H9 (cell line): Measurements from ENCODE around the gene YIPF1. TPM values are rescaled to one million over a fixed set of nuclear protein-coding genes. Genes with fewer than 3 reads are reported as not detected.

ENCODE experiments used
- DNase-seq: peaks from one replicate; pipeline ENCODE4 v3.0.0-alpha.2; 2017
- H2AFZ ChIP-seq: one replicate; pipeline ENCODE4 v1.6.1; 2013; ENCODE audit warnings: mild to moderate bottlenecking, low read length, control low read depth, moderate library complexity
- H2AK5ac ChIP-seq: 2 replicates; pipeline ENCODE4 v1.6.1; 2013; ENCODE audit warnings: low read length, control low read depth, mixed read lengths; ENCODE audit not compliant: insufficient read length
- H2BK120ac ChIP-seq: one replicate; pipeline ENCODE4 v1.6.1; 2013; ENCODE audit warnings: low read depth, mild to moderate bottlenecking, low read length, control low read depth, inconsistent platforms; ENCODE audit not compliant: poor library complexity, severe bottlenecking
- H2BK12ac ChIP-seq: 2 replicates; pipeline ENCODE4 v1.6.1; 2013; ENCODE audit warnings: low read length, control low read depth, mixed read lengths, low read depth; ENCODE audit not compliant: insufficient read length
- H2BK15ac ChIP-seq: 2 replicates; pipeline ENCODE4 v1.6.1; 2013; ENCODE audit warnings: low read depth, low read length, control low read depth
- H2BK20ac ChIP-seq: one replicate; pipeline ENCODE4 v1.6.1; 2013; ENCODE audit warnings: low read depth, mild to moderate bottlenecking, low read length, control low read depth, inconsistent platforms; ENCODE audit not compliant: poor library complexity, severe bottlenecking
- H2BK5ac ChIP-seq: 2 replicates; pipeline ENCODE4 v1.6.1; 2013; ENCODE audit warnings: low read length, control low read depth, mixed read lengths; ENCODE audit not compliant: insufficient read length
- H3K14ac ChIP-seq: 2 replicates; pipeline ENCODE4 v1.6.1; 2013; ENCODE audit warnings: low read length, control low read depth; ENCODE audit not compliant: insufficient read depth
- H3K18ac ChIP-seq: 2 replicates; pipeline ENCODE4 v1.6.1; 2013; ENCODE audit warnings: low read depth, mild to moderate bottlenecking, mixed read lengths, low read length, control low read depth; ENCODE audit not compliant: insufficient read length
- H3K23ac ChIP-seq: 2 replicates; pipeline ENCODE4 v1.6.1; 2013; ENCODE audit warnings: low read length, control low read depth, mixed read lengths, low read depth; ENCODE audit not compliant: insufficient read length
- H3K23me2 ChIP-seq: 2 replicates; pipeline ENCODE4 v1.6.1; 2013; ENCODE audit warnings: low read depth, mild to moderate bottlenecking, mixed read lengths, low read length, control low read depth; ENCODE audit not compliant: insufficient read length, poor library complexity, severe bottlenecking
- H3K27ac ChIP-seq: 2 replicates; pipeline ENCODE4 v1.5.1; 2013; ENCODE audit warnings: low read length, control low read depth, mixed read lengths, low read depth; ENCODE audit not compliant: insufficient read length
- H3K27me3 ChIP-seq: 2 replicates; pipeline ENCODE4 v1.6.1; 2013; ENCODE audit warnings: low read length, control low read depth, inconsistent platforms; ENCODE audit not compliant: insufficient read depth
- H3K4ac ChIP-seq: 2 replicates; pipeline ENCODE4 v1.6.1; 2013; ENCODE audit warnings: low read depth, mild to moderate bottlenecking, control low read depth, inconsistent platforms, low read length, moderate library complexity
- H3K4me1 ChIP-seq: 2 replicates; pipeline ENCODE4 v1.6.1; 2013; ENCODE audit warnings: low read length, control low read depth, inconsistent platforms; ENCODE audit not compliant: insufficient read depth
- H3K4me2 ChIP-seq: 2 replicates; pipeline ENCODE4 v1.6.1; 2013; ENCODE audit warnings: low read length, control low read depth, mixed read lengths; ENCODE audit not compliant: insufficient read length, insufficient read depth
- H3K56ac ChIP-seq: 2 replicates; pipeline ENCODE4 v1.6.1; 2013; ENCODE audit warnings: low read depth, mild to moderate bottlenecking, mixed read lengths, low read length, control low read depth; ENCODE audit not compliant: insufficient read length
- H3K79me1 ChIP-seq: 2 replicates; pipeline ENCODE4 v1.6.1; 2013; ENCODE audit warnings: low read depth, mild to moderate bottlenecking, moderate library complexity, low read length, control low read depth, inconsistent platforms; ENCODE audit not compliant: insufficient read depth, poor library complexity, severe bottlenecking
- H3K79me2 ChIP-seq: 2 replicates; pipeline ENCODE4 v1.6.1; 2013; ENCODE audit warnings: low read length, control low read depth, inconsistent platforms; ENCODE audit not compliant: insufficient read depth
- H3K9ac ChIP-seq: 2 replicates; pipeline ENCODE4 v1.6.1; 2013; ENCODE audit warnings: low read length, control low read depth, mixed read lengths; ENCODE audit not compliant: insufficient read length; ENCODE audit errors: extremely low read depth
- H3K9me3 ChIP-seq: one replicate; pipeline ENCODE4 v1.6.1; 2013; ENCODE audit warnings: low read depth, low read length, inconsistent platforms; ENCODE audit not compliant: control insufficient read depth
- H3T11ph ChIP-seq: one replicate; pipeline ENCODE4 v1.6.1; 2013; ENCODE audit warnings: mild to moderate bottlenecking, low read length, control low read depth, inconsistent platforms
- H4K20me1 ChIP-seq: one replicate; pipeline ENCODE4 v1.6.1; 2013; ENCODE audit not compliant: control insufficient read depth, insufficient read length, insufficient read depth
- H4K5ac ChIP-seq: 2 replicates; pipeline ENCODE4 v1.6.1; 2013; ENCODE audit warnings: low read depth, mild to moderate bottlenecking, mixed read lengths, low read length, control low read depth; ENCODE audit not compliant: insufficient read length
- H4K8ac ChIP-seq: replicated peaks from 2 replicates; pipeline ENCODE4 v1.6.1; 2013; ENCODE audit warnings: low read length, control low read depth, mixed read lengths, low read depth; ENCODE audit not compliant: insufficient read length
- H4K91ac ChIP-seq: 2 replicates; pipeline ENCODE4 v1.6.1; 2013; ENCODE audit warnings: low read depth, mild to moderate bottlenecking, moderate library complexity, mixed read lengths, low read length, control low read depth; ENCODE audit not compliant: insufficient read length
- H3K27ac Mint-ChIP-seq, 3 experiments: 2 replicates in 2 of 3; 3 replicates in 1 of 3; pipeline ENCODE4 v1.8.0; 2020 to 2021; ENCODE audit warnings: mixed read lengths in 3 of 3, mild to moderate bottlenecking in 1 of 3, moderate library complexity in 1 of 3
- H3K27me3 Mint-ChIP-seq: 2 replicates; pipeline ENCODE4 v1.8.0; 2021; ENCODE audit warnings: low read depth, mild to moderate bottlenecking, moderate library complexity, mixed read lengths
- H3K36me3 Mint-ChIP-seq, 3 experiments: 2 replicates in 2 of 3; 3 replicates in 1 of 3; pipeline ENCODE4 v1.8.0; 2020 to 2021; ENCODE audit warnings: low read depth in 3 of 3, mixed read lengths in 3 of 3; ENCODE audit not compliant: insufficient read depth in 1 of 3
- H3K4me1 Mint-ChIP-seq, 2 experiments: 2 replicates each; pipeline ENCODE4 v1.8.0; 2020; ENCODE audit warnings: mixed read lengths in 2 of 2
- H3K4me3 Mint-ChIP-seq, 2 experiments: 2 replicates in 1 of 2; 3 replicates in 1 of 2; pipeline ENCODE4 v1.8.0; 2020 to 2021; ENCODE audit warnings: mild to moderate bottlenecking in 2 of 2, mixed read lengths in 2 of 2, moderate library complexity in 1 of 2
- H3K9me3 Mint-ChIP-seq, 2 experiments: 2 replicates in 1 of 2; 3 replicates in 1 of 2; pipeline ENCODE4 v1.8.0; 2020; ENCODE audit warnings: mild to moderate bottlenecking in 2 of 2, mixed read lengths in 2 of 2, moderate library complexity in 1 of 2
- CTCF ChIP-seq: fragments of 200-600 bp; sonication (generic); conservative IDR thresholded peaks from 3 replicates; pipeline ENCODE4 v1.8.0; 2021; ENCODE audit warnings: antibody characterized with exemption, mild to moderate bottlenecking
- WGBS: extraction: QIAGEN DNeasy Blood & Tissue Kit; methylation state at CpG from one replicate; pipeline ENCODE4 v1.1.7; 2013; ENCODE audit warnings: missing lambda C conversion rate, low lambda C conversion rate, mixed read lengths; ENCODE audit not compliant: insufficient read length; ENCODE audit errors: extremely low coverage; 5-methylcytosine and 5-hydroxymethylcytosine counted together
- total RNA-seq: library from RNA; stranded (reverse); gene quantifications from 2 replicates; pipeline ENCODE4 v1.2.1, GENCODE V29; 2021

YIPF1 gene
- total RNA-seq, 1 experiment from 2014 or later: 29.1 TPM

- DNase-seq: no peak
- no peak overlapping the region for H3K27ac ChIP-seq
- no peaks in the 10 kb centered on the region for H3K23me2 ChIP-seq
- H2BK20ac ChIP-seq: no peak overlapping the region
- no peak overlapping the region for H3K14ac ChIP-seq
- H3K79me2 ChIP-seq: no peaks in the 10 kb centered on the region
- H2BK120ac ChIP-seq: no peak overlapping the region
- H3K27me3 ChIP-seq: no peaks in the 10 kb centered on the region
- no peak overlapping the region for H2AFZ ChIP-seq
- no peak overlapping the region for H3K18ac ChIP-seq
- H3K27me3 Mint-ChIP-seq: no peaks in the 10 kb centered on the region
- no peak overlapping the region for H3K4me2 ChIP-seq
- no peaks in the 10 kb centered on the region for H3K4me1 ChIP-seq
- H4K91ac ChIP-seq: no peak overlapping the region
- no peak overlapping the region for H2BK5ac ChIP-seq
- H3T11ph ChIP-seq: no peak overlapping the region
- no peaks in the 10 kb centered on the region for H3K9me3 ChIP-seq
- no peak overlapping the region for H2AK5ac ChIP-seq
- no peaks in the 10 kb centered on the region for H3K9me3 Mint-ChIP-seq
- no peak overlapping the region for H3K56ac ChIP-seq
- peaks cover 0 to 48% (median 22%) of the 10 kb centered on the region in 3 experiments; a peak in 4 of 7 replicates for H3K36me3 Mint-ChIP-seq
- no peak for TF ChIP-seq CTCF
- no peak overlapping the region for H3K27ac Mint-ChIP-seq
- no peak overlapping the region for H4K8ac ChIP-seq
- no peaks in the 10 kb centered on the region for H3K4me1 Mint-ChIP-seq
- H3K4ac ChIP-seq: no peak overlapping the region
- no peaks in the 10 kb centered on the region for H3K79me1 ChIP-seq
- no peak overlapping the region for H4K5ac ChIP-seq
- WGBS: no CpG with 5 or more reads among the region's 11 CpGs
- H3K9ac ChIP-seq: no peak overlapping the region
- no peaks in the 10 kb centered on the region for H4K20me1 ChIP-seq
- no peak overlapping the region for H2BK15ac ChIP-seq
- H2BK12ac ChIP-seq: no peak overlapping the region
- H3K4me3 Mint-ChIP-seq: no peak overlapping the region
- no peak overlapping the region for H3K23ac ChIP-seq
Observed at GRCh38 chr1:53869454-53870117, 20.0 kb downstream of the YIPF1 start.
